A549 (cell line): ENCODE measurements around the gene TOMM40. TPM values are rescaled to one million over a fixed set of nuclear protein-coding genes. Genes with fewer than 3 reads are reported as not detected.
A peak's percentile ranks its signal among the peaks of the same experiment; 100 is the strongest.

Source experiments
- ATAC-seq, 2 experiments: fragments of 200-7000 bp in 1 of 2; fragments of >200 bp in 1 of 2; cut with Nextera tagmentation in 1 of 2; cut with Tn5 transposase in 1 of 2; 3 replicates each; pipeline versions ENCODE4 v1.8.0 to v1.9.1; 2018 to 2020; ENCODE audit warnings: mild to moderate bottlenecking in 1 of 2, moderate library complexity in 1 of 2
- CTCF ChIA-PET: fragments of 300-600 bp; sonication (Branson Sonifier 250); formaldehyde crosslinking; extraction: SDS; loops from one replicate; lab custom pipeline; 2021; ENCODE audit warnings: antibody characterized with exemption, inconsistent platforms; lab: Yijun Ruan, JAX
- POLR2A ChIA-PET: fragments of 350-600 bp; formaldehyde crosslinking; extraction: SDS; loops from one replicate; lab custom pipeline; 2021; ENCODE audit warnings: antibody characterized with exemption, inconsistent platforms; lab: Yijun Ruan, JAX
- DNase-seq, 2 experiments: peaks; one replicate each; pipeline versions ENCODE4 v3.0.0 to v3.0.0-alpha.2; 2011 to 2016; ENCODE audit warnings: low read depth in 1 of 2, low spot score in 1 of 2
- FAIRE-seq: peaks from 2 replicates; lab custom pipeline; 2011; peaks lifted over from hg19 to GRCh38; lab: Jason Lieb, UNC
- H3K27ac ChIP-seq, 2 experiments: fragments of >200 bp; sonication (Bioruptor Twin); formaldehyde crosslinking; 3 replicates each; pipeline ENCODE4 v1.5.1; 2016 to 2017
- H3K4me1 ChIP-seq: fragments of >200 bp; sonication (Bioruptor Twin); formaldehyde crosslinking; 3 replicates; pipeline ENCODE4 v1.6.1; 2016
- H3K4me2 ChIP-seq: fragments of >200 bp; sonication (Bioruptor Twin); formaldehyde crosslinking; 3 replicates; pipeline ENCODE4 v1.6.1; 2016
- H3K4me3 ChIP-seq: fragments of >200 bp; sonication (Bioruptor Twin); formaldehyde crosslinking; 3 replicates; pipeline ENCODE4 v1.5.1; 2016
- H3K9me3 ChIP-seq: fragments of >200 bp; sonication (Bioruptor Twin); formaldehyde crosslinking; 3 replicates; pipeline ENCODE4 v1.6.1; 2016
- ATOH8 ChIP-seq: fragments of 250-450 bp; sonication (Bioruptor Pico); IDR thresholded peaks from 2 replicates; pipeline ENCODE4 v1.5.0; 2020; ENCODE audit warnings: low read depth, mild to moderate bottlenecking, moderate library complexity
- BHLHE40 ChIP-seq: IDR thresholded peaks from 2 replicates; pipeline ENCODE4 v1.6.1; 2012; ENCODE audit warnings: low read depth, low read length, inconsistent platforms
- CBX8 ChIP-seq: fragments of 200-600 bp; sonication (generic); IDR thresholded peaks from 2 replicates; pipeline ENCODE4 v1.6.1; 2016
- CEBPB ChIP-seq, 2 experiments: fragments of >200 bp in 1 of 2; sonication (Bioruptor Twin) in 1 of 2; formaldehyde crosslinking in 1 of 2; IDR thresholded peaks; 2 replicates each; pipeline ENCODE4 v1.6.1; 2012 to 2016
- CHD2 ChIP-seq: fragments of 150-350 bp; IDR thresholded peaks from 2 replicates; pipeline ENCODE4 v1.6.1; 2014; ENCODE audit warnings: low read length; ENCODE audit not compliant: partially characterized antibody
- EHF ChIP-seq: fragments of 250-450 bp; sonication (Bioruptor Pico); IDR thresholded peaks from 2 replicates; pipeline ENCODE4 v1.5.0; 2020; ENCODE audit warnings: mild to moderate bottlenecking
- FOSL2 ChIP-seq, 2 experiments: fragments of 450-650 bp in 1 of 2; fragments of >200 bp in 1 of 2; sonication (Bioruptor Twin) in 1 of 2; formaldehyde crosslinking; IDR thresholded peaks; 2 replicates each; pipeline versions ENCODE4 v1.5.0 to v1.6.1; 2016 to 2020; ENCODE audit warnings: mild to moderate bottlenecking in 1 of 2, moderate library complexity in 1 of 2
- FOXS1 ChIP-seq: fragments of 250-450 bp; sonication (Bioruptor Pico); IDR thresholded peaks from 2 replicates; pipeline ENCODE4 v1.5.0; 2020; ENCODE audit warnings: mild to moderate bottlenecking, moderate library complexity
- GATA3 ChIP-seq: IDR thresholded peaks from 2 replicates; pipeline ENCODE4 v1.6.1; 2012; ENCODE audit warnings: borderline replicate concordance
- HEYL ChIP-seq: fragments of 250-450 bp; sonication (Bioruptor Pico); IDR thresholded peaks from 2 replicates; pipeline ENCODE4 v1.8.0; 2021; ENCODE audit warnings: mild to moderate bottlenecking, moderate library complexity
- KDM1A ChIP-seq: fragments of 200-600 bp; sonication (generic); IDR thresholded peaks from 2 replicates; pipeline ENCODE4 v1.6.1; 2016; ENCODE audit warnings: low read depth, mild to moderate bottlenecking
- MAFK ChIP-seq: fragments of 450-650 bp; IDR thresholded peaks from 2 replicates; pipeline ENCODE4 v1.6.1; 2014; ENCODE audit not compliant: partially characterized antibody
- NPAS2 ChIP-seq: fragments of 250-450 bp; sonication (Bioruptor Pico); IDR thresholded peaks from 2 replicates; pipeline ENCODE4 v1.8.0; 2022; ENCODE audit warnings: mild to moderate bottlenecking, moderate library complexity, borderline replicate concordance
- NR3C1 ChIP-seq: fragments of >200 bp; sonication (Bioruptor Twin); formaldehyde crosslinking; IDR thresholded peaks from 3 replicates; pipeline ENCODE4 v1.6.1; 2017
- POLR2A ChIP-seq: IDR thresholded peaks from 2 replicates; pipeline ENCODE4 v1.6.1; 2012; ENCODE audit warnings: mild to moderate bottlenecking, low read length
- POLR2AphosphoS2 ChIP-seq: conservative IDR thresholded peaks from 2 replicates; pipeline ENCODE4 v1.6.1; 2012; ENCODE audit warnings: low read length, improper control_type of control experiment, inconsistent platforms
- RFX5 ChIP-seq: fragments of 450-650 bp; IDR thresholded peaks from 2 replicates; pipeline ENCODE4 v1.7.1; 2014; ENCODE audit warnings: antibody characterized with exemption, mild to moderate bottlenecking, moderate library complexity
- ZFP36 ChIP-seq: fragments of 450-650 bp; IDR thresholded peaks from 2 replicates; pipeline ENCODE4 v1.6.1; 2014; ENCODE audit warnings: borderline replicate concordance; ENCODE audit not compliant: partially characterized antibody
- ZNF302 ChIP-seq: fragments of 250-450 bp; sonication (Bioruptor Pico); IDR thresholded peaks from 2 replicates; pipeline ENCODE4 v1.9.0; 2021; ENCODE audit warnings: inconsistent platforms, mild to moderate bottlenecking, moderate library complexity
- WGBS: methylation state at CpG from one replicate; pipeline ENCODE4 v1.1.6; 2017; ENCODE audit errors: missing lambda C conversion rate; 5-methylcytosine and 5-hydroxymethylcytosine counted together
- polyA plus RNA-seq, 4 experiments: library from polyadenylated mRNA; depleted of rRNA in 3 of 4; stranded (reverse); fragments of >200 nt; fragmentation: RNase III in 1 of 4; extraction: RNeasy Plus Mini Kit Qiagen cat#74134 plus additional on column Dnase treatment in 1 of 4; gene quantifications; 2 replicates in 3 of 4; 3 replicates in 1 of 4; pipeline ENCODE4 v1.2.3, GENCODE V29; 2011 to 2017
- TF ChIP-seq, protein P1 (sequence below): fragments of 150-350 bp; IDR thresholded peaks from 2 replicates; pipeline ENCODE4 v1.6.1; 2014; ENCODE audit warnings: low read depth, mild to moderate bottlenecking, low read length
- TF ChIP-seq, protein P2 (sequence below): fragments of 250-450 bp; sonication (Bioruptor Pico); IDR thresholded peaks from 2 replicates; pipeline ENCODE4 v1.5.0; 2021; ENCODE audit warnings: mild to moderate bottlenecking, moderate library complexity, borderline replicate concordance

The TOMM40 gene
- polyA plus RNA-seq, 2 of the 4 experiments (the other 2 are of a cell fraction), result 92.7 to 180 TPM

- H3K27ac ChIP-seq, result peak overlapping the region in 1 of 2 experiments; percentile 95; a peak in 3 of 6 replicates
- ChIA-PET POLR2A (no interaction called here), CTCF (interaction anchor here (0.7 to 4.5 kb wide), 14 partner anchors 10 to 272 kb away, joined by 3 to 30 read pairs (median 5); partner anchors contain the start of gene TOMM40)
- H3K4me3 ChIP-seq, result no peak overlapping the region
- no peak for ATAC-seq
- DNase-seq, result no peak
- 65% methylated on average over 18 of the region's 18 CpGs for WGBS
- no peak for FAIRE-seq
- peak overlapping the region; percentile 93 for H3K4me2 ChIP-seq
- TF ChIP-seq CEBPB (IDR thresholded peaks at IDR 0.05), result no peak
- no peak for TF ChIP-seq ATOH8
- TF ChIP-seq NPAS2 (CRISPR knock-in tag), result no peak
- no peak for TF ChIP-seq MAFK
- no peak for TF ChIP-seq ZNF302
- no peak for TF ChIP-seq FOXS1 (CRISPR knock-in tag)
- TF ChIP-seq NR3C1, result no peak
- no peak for TF ChIP-seq KDM1A
- no peak for TF ChIP-seq FOSL2 (IDR thresholded peaks at IDR 0.05)
- no peak for TF ChIP-seq FOSL2 (CRISPR knock-in tag; IDR thresholded peaks at IDR 0.05)
- TF ChIP-seq, protein P1, sequence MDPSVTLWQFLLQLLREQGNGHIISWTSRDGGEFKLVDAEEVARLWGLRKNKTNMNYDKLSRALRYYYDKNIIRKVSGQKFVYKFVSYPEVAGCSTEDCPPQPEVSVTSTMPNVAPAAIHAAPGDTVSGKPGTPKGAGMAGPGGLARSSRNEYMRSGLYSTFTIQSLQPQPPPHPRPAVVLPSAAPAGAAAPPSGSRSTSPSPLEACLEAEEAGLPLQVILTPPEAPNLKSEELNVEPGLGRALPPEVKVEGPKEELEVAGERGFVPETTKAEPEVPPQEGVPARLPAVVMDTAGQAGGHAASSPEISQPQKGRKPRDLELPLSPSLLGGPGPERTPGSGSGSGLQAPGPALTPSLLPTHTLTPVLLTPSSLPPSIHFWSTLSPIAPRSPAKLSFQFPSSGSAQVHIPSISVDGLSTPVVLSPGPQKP, result no peak
- TF ChIP-seq POLR2A, result no peak
- H3K4me1 ChIP-seq, result peaks cover 36% of the 10 kb centered on the region
- no peaks in the 10 kb centered on the region for H3K9me3 ChIP-seq
Observed at GRCh38 chr19:44848812-44849447, 42.1 kb upstream of the TOMM40 start.

DNA sequence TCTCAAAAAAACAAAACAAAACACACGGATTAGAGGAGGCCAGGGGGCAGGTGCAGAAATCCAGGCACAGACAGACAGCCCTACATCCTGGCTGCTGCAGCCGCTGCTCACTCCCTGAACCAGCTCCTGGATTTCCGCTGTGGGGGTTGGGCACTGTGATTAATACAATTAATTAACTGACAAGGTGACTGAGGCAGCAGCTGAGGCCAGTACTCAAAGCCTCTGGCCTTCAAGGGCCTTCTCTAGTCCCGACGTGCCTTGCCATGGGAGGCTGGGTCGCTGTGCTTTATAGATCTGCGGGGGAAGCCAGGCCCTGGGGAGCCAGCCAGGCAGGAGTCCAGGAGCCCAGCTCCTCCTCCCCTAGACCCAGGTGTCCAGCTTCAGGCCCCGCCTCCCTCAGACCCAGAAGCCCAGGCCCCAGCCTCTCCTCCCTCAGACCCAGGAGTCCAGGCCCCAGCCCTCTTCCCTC, 40.4 kb upstream of the TOMM40 start:
- Histone ChIP-seq H3K27ac (no peak overlapping the region), H3K9me3 (no peaks in the 10 kb centered on the region), H3K4me3 (no peak overlapping the region), H3K4me2 (no peak overlapping the region), H3K4me1 (peaks cover 29% of the 10 kb centered on the region)
- no peak for ATAC-seq
- ChIA-PET CTCF (interaction anchor here (0.6 to 2.8 kb wide), 8 partner anchors 9 to 274 kb away, joined by 3 to 10 read pairs (median 4); no protein-coding TSS in a partner anchor), POLR2A (no interaction called here)
- 84% methylated on average over 8 of the region's 8 CpGs for WGBS
- TF ChIP-seq, protein P2, sequence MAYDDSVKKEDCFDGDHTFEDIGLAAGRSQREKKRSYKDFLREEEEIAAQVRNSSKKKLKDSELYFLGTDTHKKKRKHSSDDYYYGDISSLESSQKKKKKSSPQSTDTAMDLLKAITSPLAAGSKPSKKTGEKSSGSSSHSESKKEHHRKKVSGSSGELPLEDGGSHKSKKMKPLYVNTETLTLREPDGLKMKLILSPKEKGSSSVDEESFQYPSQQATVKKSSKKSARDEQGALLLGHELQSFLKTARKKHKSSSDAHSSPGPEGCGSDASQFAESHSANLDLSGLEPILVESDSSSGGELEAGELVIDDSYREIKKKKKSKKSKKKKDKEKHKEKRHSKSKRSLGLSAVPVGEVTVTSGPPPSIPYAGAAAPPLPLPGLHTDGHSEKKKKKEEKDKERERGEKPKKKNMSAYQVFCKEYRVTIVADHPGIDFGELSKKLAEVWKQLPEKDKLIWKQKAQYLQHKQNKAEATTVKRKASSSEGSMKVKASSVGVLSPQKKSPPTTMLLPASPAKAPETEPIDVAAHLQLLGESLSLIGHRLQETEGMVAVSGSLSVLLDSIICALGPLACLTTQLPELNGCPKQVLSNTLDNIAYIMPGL (CRISPR knock-in tag), result no peak
- no peak for TF ChIP-seq GATA3
- no peak for FAIRE-seq
- no peak for DNase-seq

GRCh38 chr19:44851427-44851826, 39.6 kb upstream of the TOMM40 start:
- CTCF ChIA-PET, result interaction anchor here (0.6 to 2.8 kb wide), 8 partner anchors 24 to 275 kb away, joined by 3 to 10 read pairs (median 4); no protein-coding TSS in a partner anchor
- WGBS, result 96% methylated on average over 2 of the region's 2 CpGs

More at GRCh38 chr19:44851427-44851826, 39.6 kb upstream of the TOMM40 start:
- POLR2A ChIA-PET, result no interaction called here
- no peak for FAIRE-seq
- H3K4me1 ChIP-seq, result peaks cover 31% of the 10 kb centered on the region
- no peak overlapping the region for H3K27ac ChIP-seq
- no peak overlapping the region for H3K4me3 ChIP-seq
- no peak overlapping the region for H3K4me2 ChIP-seq
- no peak for ATAC-seq
- no peak for TF ChIP-seq BHLHE40
- no peak for TF ChIP-seq CHD2
- TF ChIP-seq EHF (CRISPR knock-in tag), result no peak
- TF ChIP-seq HEYL (CRISPR knock-in tag), result no peak
- TF ChIP-seq CBX8, result no peak
- TF ChIP-seq POLR2AphosphoS2, result no peak
- TF ChIP-seq RFX5, result no peak
- TF ChIP-seq NR3C1, result no peak
- no peak for TF ChIP-seq ZFP36
- TF ChIP-seq, protein P1, result no peak
- H3K9me3 ChIP-seq, result no peaks in the 10 kb centered on the region
- no peak for DNase-seq
